ENCODE data around the gene ALDH2. TPM values are rescaled to one million over a fixed set of nuclear protein-coding genes. Genes with fewer than 3 reads are reported as not detected.

Gene ALDH2
- total RNA-seq, 4 donors from 2014 or later, result 148 to 278 (median 209) TPM

- H3K4me3 ChIP-seq, result peak overlapping the region; percentile 95 to 100 (median 97)
- WGBS, result 7% methylated on average over 21 of the region's 44 CpGs
- H3K27ac ChIP-seq (replicated peaks in 1 of 4), result peak overlapping the region; percentile 93 to 97 (median 96)
- H3K4me1 ChIP-seq, result peaks cover 30 to 62% (median 52%) of the 10 kb centered on the region in 4 donors
- no peak for TF ChIP-seq EP300 (IDR thresholded peaks at IDR 0.05)
- TF ChIP-seq POLR2A (IDR thresholded peaks at IDR 0.05; ENCODE audit: low read depth), result no peak
- TF ChIP-seq POLR2AphosphoS5 (IDR thresholded peaks at IDR 0.05), result no peak
- TF ChIP-seq CTCF (IDR thresholded peaks at IDR 0.05), result no peak
- no peak for DNase-seq (ENCODE audit: extremely low spot score)
- no peaks in the 10 kb centered on the region for H3K9me3 ChIP-seq
- H3K27me3 ChIP-seq, result no peaks in the 10 kb centered on the region
- intact Hi-C loops (cut with DNase I), result no loop called here
- peaks cover 0 to 24% (median 13%) of the 10 kb centered on the region in 4 donors for H3K36me3 ChIP-seq
Measured at GRCh38 chr12:111842556-111843396, 76.0 kb downstream of the ALDH2 start.

- intact Hi-C loops (cut with DNase I), result no loop called here
- H3K27me3 ChIP-seq, result no peaks in the 10 kb centered on the region
- DNase-seq (ENCODE audit: extremely low spot score), result no peak
- peaks cover 0 to 5% (median 0%) of the 10 kb centered on the region in 4 donors for H3K9me3 ChIP-seq
- H3K4me3 ChIP-seq, result no peak overlapping the region
- H3K36me3 ChIP-seq, result peaks cover 1 to 20% (median 14%) of the 10 kb centered on the region in 4 donors
- TF ChIP-seq CTCF (IDR thresholded peaks at IDR 0.05) (no peak), POLR2AphosphoS5 (IDR thresholded peaks at IDR 0.05) (no peak), EP300 (IDR thresholded peaks at IDR 0.05) (no peak), POLR2A (IDR thresholded peaks at IDR 0.05; ENCODE audit: low read depth) (no peak)
- H3K4me1 ChIP-seq, result peaks cover 17 to 48% (median 38%) of the 10 kb centered on the region in 4 donors
- 75% methylated on average over 2 of the region's 2 CpGs for WGBS
- H3K27ac ChIP-seq (replicated peaks in 1 of 4), result no peak overlapping the region
Measured at GRCh38 chr12:111846016-111846415, 79.3 kb downstream of the ALDH2 start.

- peaks cover 6 to 34% (median 26%) of the 10 kb centered on the region in 4 donors for H3K36me3 ChIP-seq
- H3K9me3 ChIP-seq, result peaks cover 0 to 5% (median 0%) of the 10 kb centered on the region in 4 donors
- WGBS, result 88% methylated on average over 2 of the region's 2 CpGs
- TF ChIP-seq POLR2A (IDR thresholded peaks at IDR 0.05; ENCODE audit: low read depth), result no peak
- TF ChIP-seq EP300 (IDR thresholded peaks at IDR 0.05), result no peak
- no peak for TF ChIP-seq POLR2AphosphoS5 (IDR thresholded peaks at IDR 0.05)
- TF ChIP-seq CTCF (IDR thresholded peaks at IDR 0.05), result no peak
- H3K4me1 ChIP-seq, result peaks cover 0 to 15% (median 7%) of the 10 kb centered on the region in 4 donors
- H3K4me3 ChIP-seq, result no peak overlapping the region
- intact Hi-C loops (cut with DNase I), result no loop called here
- H3K27ac ChIP-seq (replicated peaks in 1 of 4), result no peak overlapping the region
- H3K27me3 ChIP-seq, result no peaks in the 10 kb centered on the region
- no peak for DNase-seq (ENCODE audit: extremely low spot score)
Measured at GRCh38 chr12:111850526-111850925, 83.8 kb downstream of the ALDH2 start.

- H3K4me1 ChIP-seq, result no peaks in the 10 kb centered on the region
- TF ChIP-seq POLR2AphosphoS5 (IDR thresholded peaks at IDR 0.05) (no peak), POLR2A (IDR thresholded peaks at IDR 0.05; ENCODE audit: low read depth) (no peak), EP300 (IDR thresholded peaks at IDR 0.05) (no peak), CTCF (IDR thresholded peaks at IDR 0.05) (no peak)
- no peaks in the 10 kb centered on the region for H3K9me3 ChIP-seq
- 100% methylated on average over 2 of the region's 2 CpGs for WGBS
- no peak for DNase-seq (ENCODE audit: extremely low spot score)
- no peak overlapping the region for H3K4me3 ChIP-seq
- no peaks in the 10 kb centered on the region for H3K27me3 ChIP-seq
- peaks cover 0 to 4% (median 2%) of the 10 kb centered on the region in 4 donors for H3K36me3 ChIP-seq
- no peak overlapping the region for H3K27ac ChIP-seq (replicated peaks in 1 of 4)
- intact Hi-C loops (cut with DNase I), result no loop called here
Measured at GRCh38 chr12:111858186-111858585, 91.5 kb downstream of the ALDH2 start.
